Measurements from ENCODE around the gene PTPN9. TPM values are rescaled to one million over a fixed set of nuclear protein-coding genes. Genes with fewer than 3 reads are reported as not detected.
A peak's percentile ranks its signal among the peaks of the same experiment; 100 is the strongest.

PTPN9 gene
- total RNA-seq, 1 experiment from 2014 or later = 42.2 TPM

DNA sequence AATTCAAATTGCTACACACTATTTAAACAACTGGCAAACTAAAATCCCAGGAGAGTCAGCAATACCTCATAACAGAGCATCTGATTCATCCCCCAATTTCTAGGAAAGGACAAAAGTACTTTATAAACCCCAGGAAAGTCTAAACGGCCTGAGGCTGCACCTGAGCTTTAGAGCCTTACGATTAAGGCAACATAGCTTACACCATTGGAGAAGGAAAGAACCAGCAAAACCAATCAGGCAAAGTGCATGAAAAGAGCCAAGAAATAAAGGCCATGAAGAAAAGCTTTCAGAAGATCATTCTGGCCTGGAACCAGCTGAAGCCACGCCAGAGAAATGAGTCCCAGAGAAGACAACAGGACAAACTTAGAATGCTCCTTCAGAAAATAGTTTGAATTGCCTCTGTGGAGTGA, 48.1 kb downstream of the PTPN9 start:
- H3K4me2 ChIP-seq (ENCODE audit: insufficient read depth, insufficient read length, low read length) = no peak overlapping the region
- H4K5ac ChIP-seq (ENCODE audit: insufficient read length, low read depth, low read length) = no peak overlapping the region
- H2AFZ ChIP-seq (ENCODE audit: low read length) = no peak overlapping the region
- H2AK5ac ChIP-seq (ENCODE audit: insufficient read length, low read length) = no peak overlapping the region
- no peak overlapping the region for H3K27ac ChIP-seq (ENCODE audit: insufficient read length, low read depth, low read length)
- no peak overlapping the region for H2BK12ac ChIP-seq (ENCODE audit: insufficient read length, low read depth, low read length)
- H3K9ac ChIP-seq (ENCODE audit: extremely low read depth, insufficient read length, low read length) = no peak overlapping the region
- H4K91ac ChIP-seq (ENCODE audit: insufficient read length, low read depth, low read length) = no peak overlapping the region
- DNase-seq = no peak
- TF ChIP-seq, protein P1, sequence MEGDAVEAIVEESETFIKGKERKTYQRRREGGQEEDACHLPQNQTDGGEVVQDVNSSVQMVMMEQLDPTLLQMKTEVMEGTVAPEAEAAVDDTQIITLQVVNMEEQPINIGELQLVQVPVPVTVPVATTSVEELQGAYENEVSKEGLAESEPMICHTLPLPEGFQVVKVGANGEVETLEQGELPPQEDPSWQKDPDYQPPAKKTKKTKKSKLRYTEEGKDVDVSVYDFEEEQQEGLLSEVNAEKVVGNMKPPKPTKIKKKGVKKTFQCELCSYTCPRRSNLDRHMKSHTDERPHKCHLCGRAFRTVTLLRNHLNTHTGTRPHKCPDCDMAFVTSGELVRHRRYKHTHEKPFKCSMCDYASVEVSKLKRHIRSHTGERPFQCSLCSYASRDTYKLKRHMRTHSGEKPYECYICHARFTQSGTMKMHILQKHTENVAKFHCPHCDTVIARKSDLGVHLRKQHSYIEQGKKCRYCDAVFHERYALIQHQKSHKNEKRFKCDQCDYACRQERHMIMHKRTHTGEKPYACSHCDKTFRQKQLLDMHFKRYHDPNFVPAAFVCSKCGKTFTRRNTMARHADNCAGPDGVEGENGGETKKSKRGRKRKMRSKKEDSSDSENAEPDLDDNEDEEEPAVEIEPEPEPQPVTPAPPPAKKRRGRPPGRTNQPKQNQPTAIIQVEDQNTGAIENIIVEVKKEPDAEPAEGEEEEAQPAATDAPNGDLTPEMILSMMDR (conservative IDR thresholded peaks at IDR 0.05) = no peak
- H4K8ac ChIP-seq (replicated peaks; ENCODE audit: insufficient read length, low read depth, low read length) = no peak overlapping the region
- Mint-ChIP-seq H3K4me1 (peaks cover 7 to 14% of the 10 kb centered on the region in 2 experiments), H3K9me3 (no peaks in the 10 kb centered on the region), H3K36me3 (ENCODE audit: insufficient read depth in 1 of 3, low read depth in 3 of 3) (peaks cover 11 to 18% (median 13%) of the 10 kb centered on the region in 3 experiments; a peak in 6 of 7 replicates), H3K27ac (peak overlapping the region in 1 of 3 experiments; percentile 81; a peak in 2 of 7 replicates), H3K27me3 (ENCODE audit: low read depth) (no peaks in the 10 kb centered on the region), H3K4me3 (no peak overlapping the region)
- no peaks in the 10 kb centered on the region for H3K23me2 ChIP-seq (ENCODE audit: insufficient read length, low read depth, low read length, poor library complexity, severe bottlenecking)
- H3T11ph ChIP-seq (ENCODE audit: low read length) = no peak overlapping the region
- no peak overlapping the region for H3K14ac ChIP-seq (ENCODE audit: insufficient read depth, low read length)
- H4K20me1 ChIP-seq (ENCODE audit: control insufficient read depth, insufficient read depth, insufficient read length) = no peaks in the 10 kb centered on the region
- no peaks in the 10 kb centered on the region; the same call in 1 of the 2 replicates for H3K4me1 ChIP-seq (ENCODE audit: insufficient read depth, low read length)
- H3K4ac ChIP-seq (ENCODE audit: low read depth, low read length) = no peak overlapping the region
- H3K79me2 ChIP-seq (ENCODE audit: insufficient read depth, low read length) = no peaks in the 10 kb centered on the region; the same call in 1 of the 2 replicates
- WGBS (ENCODE audit: extremely low coverage, insufficient read length, low lambda C conversion rate) = no CpG with 5 or more reads among the region's 3 CpGs
- no peaks in the 10 kb centered on the region for H3K27me3 ChIP-seq (ENCODE audit: insufficient read depth, low read length)
- no peak overlapping the region for H2BK5ac ChIP-seq (ENCODE audit: insufficient read length, low read length)
- no peak overlapping the region for H2BK15ac ChIP-seq (ENCODE audit: low read depth, low read length)
- H2BK120ac ChIP-seq (ENCODE audit: low read depth, low read length, poor library complexity, severe bottlenecking) = no peak overlapping the region
- H3K23ac ChIP-seq (ENCODE audit: insufficient read length, low read depth, low read length) = no peak overlapping the region
- H3K18ac ChIP-seq (ENCODE audit: insufficient read length, low read depth, low read length) = no peak overlapping the region
- H3K56ac ChIP-seq (ENCODE audit: insufficient read length, low read depth, low read length) = no peak overlapping the region
- peaks cover 6% of the 10 kb centered on the region for H3K79me1 ChIP-seq (ENCODE audit: insufficient read depth, low read depth, low read length, poor library complexity, severe bottlenecking)
- H3K9me3 ChIP-seq (ENCODE audit: control insufficient read depth, low read depth, low read length) = no peaks in the 10 kb centered on the region
- H2BK20ac ChIP-seq (ENCODE audit: low read depth, low read length, poor library complexity, severe bottlenecking) = no peak overlapping the region

Data from H9 (cell line).